GM19328 (cell line): ENCODE measurements around the gene ZNF385D.

Source experiments
- ATAC-seq: cut with Tn5 transposase; IDR thresholded peaks from one replicate; pipeline ENCODE4 v1.9.1; 2021; ENCODE audit warnings: mild to moderate bottlenecking, moderate library complexity; ENCODE audit not compliant: unreplicated experiment

Gene ZNF385D

DNA sequence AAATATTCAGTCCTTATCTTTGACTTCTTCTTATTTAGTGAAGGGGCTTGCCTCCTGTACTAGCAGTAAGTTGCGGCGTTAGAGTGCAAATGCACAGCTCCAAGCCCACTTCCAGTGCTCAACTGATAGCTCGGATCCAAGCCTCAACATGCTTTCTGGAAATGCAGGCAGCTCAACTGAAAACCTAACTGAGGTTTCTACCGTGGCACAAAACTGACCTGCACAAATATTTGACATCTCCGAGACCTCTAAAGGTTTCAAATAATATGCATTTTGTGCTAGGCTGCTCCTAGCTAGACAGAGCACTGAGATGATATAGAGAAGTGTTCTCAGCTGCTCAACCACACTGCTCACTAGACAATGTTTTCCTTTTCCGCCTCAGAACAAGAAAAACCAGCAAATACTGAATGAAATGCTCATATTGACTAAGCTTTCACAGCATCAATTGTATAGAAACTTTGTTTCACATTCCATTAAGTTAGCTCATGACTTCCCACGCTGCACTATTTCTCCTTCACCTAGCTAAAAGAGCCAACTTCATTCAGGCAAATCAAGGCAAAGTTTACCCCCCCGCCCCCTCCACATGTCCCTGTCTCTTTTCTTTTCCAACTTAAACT, 822 bp downstream of the ZNF385D start:
- ATAC-seq, result no peak

DNA sequence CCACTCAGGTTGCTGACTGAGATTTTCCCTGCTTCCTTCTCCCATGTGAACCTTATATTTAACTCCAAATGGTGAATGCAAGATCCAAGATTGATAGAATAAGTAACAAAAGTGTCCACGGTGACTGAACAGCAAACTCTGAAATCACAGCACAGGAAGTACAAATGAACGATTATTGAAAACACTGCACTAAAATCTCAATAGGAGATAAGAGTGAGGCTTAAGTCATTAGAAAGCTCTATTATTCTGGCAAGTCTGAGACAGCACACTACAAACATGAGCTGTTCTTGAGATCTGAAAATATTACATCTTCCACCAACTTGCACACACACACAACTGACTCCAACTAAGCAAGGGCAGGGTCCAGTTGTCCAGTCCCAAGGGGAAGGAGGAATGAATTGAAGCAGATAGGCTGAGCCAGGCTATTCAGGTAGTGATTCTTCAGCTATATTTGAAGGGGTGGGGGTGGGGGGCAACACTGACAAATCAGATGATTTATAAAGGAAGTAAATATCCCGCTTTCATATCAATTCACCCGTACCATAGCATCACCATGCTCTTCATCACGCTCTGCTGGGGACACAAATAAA, 2.9 kb downstream of the ZNF385D start:
- ATAC-seq, result no peak

DNA sequence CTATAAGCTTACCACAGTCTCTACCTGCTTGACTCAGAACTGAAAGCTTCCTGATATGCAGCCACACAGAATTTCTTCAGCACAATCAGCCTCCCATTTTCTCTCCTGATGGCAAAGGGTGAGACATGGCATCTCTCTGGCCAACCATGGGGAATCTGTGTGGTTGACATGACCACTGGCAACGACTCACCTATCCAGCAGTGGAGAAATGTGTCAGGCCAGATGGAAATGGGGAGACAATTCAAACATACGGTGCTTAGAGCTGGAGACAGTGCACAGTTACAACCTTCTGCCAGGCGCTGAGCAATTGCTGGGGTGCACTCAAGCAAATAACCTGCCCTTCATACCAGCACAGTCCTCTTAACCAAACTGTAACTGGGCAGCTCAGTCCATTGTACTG, 3.6 kb downstream of the ZNF385D start:
- ATAC-seq, result no peak

DNA sequence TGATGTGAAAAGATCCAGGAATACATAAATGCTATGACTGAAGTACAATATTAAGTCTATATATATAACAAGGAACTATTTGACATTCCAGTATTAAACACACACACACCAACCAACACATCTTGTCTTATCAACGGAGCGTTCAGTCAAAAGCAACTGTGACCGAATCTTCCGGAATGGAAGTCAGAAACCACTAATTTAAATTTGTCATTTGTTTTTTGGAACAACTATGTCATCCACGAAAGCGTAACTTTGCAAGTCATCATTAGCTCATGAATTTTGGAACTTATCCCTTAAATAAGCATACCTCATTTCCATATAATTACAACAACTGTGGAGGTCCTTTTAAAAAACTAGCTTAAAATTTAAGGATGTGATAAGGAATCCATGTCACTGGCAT, 5.0 kb downstream of the ZNF385D start:
- ATAC-seq, result no peak

DNA sequence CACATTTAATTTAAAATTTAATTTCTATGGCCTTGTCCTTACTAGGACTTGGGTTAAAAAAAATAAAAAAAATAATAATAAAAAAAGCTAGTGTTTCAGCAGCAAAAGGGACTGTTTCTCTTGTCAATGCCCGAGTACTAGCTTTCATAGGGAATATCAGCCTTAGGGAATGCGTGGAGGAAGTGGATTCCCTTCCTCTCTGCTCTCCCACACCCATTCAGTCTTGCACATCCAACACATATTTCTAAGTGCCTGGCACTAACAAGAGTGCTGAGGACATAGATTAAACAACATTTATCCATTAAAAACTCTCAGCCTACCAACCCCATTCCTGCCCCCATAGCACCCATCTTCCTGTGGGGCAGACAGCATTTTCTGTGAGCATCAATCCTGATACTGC, 6.2 kb downstream of the ZNF385D start:
- no peak for ATAC-seq

DNA sequence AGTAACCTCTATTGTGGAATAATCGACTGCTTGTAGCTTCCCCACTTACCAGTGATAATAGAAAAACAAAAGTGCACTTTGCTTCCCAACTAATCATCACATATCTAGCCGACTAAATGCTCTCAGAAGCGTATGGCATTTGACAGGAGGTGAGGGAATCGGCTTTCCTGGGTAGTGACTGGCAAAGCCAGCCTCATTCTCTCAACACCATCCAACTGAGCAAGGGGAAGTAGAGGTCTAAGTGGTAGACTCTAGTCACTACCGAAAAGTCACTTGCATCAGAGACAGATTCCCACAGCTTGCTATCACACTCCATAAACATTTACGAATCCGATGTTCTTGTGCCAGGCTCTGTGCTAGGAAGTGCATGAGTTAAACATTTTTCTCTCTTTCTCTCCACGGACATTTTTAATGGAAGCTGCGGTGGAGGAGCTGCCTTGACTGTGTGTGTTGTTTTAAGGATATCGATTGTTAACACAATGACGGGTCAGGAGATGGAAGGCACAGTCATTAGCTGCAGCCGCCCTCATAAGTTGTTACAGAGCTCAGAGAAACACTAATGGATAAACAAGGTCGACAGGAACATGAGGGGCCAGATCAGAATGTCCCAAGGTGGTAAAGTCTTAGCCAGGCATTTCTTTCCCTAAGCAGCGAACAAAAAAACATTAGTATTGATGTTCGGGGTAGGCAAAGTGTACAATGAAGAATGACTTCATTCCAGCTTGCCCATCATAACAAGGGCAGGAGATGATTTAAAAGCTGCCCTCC, 11.9 kb downstream of the ZNF385D start:
- ATAC-seq, result no peak

DNA sequence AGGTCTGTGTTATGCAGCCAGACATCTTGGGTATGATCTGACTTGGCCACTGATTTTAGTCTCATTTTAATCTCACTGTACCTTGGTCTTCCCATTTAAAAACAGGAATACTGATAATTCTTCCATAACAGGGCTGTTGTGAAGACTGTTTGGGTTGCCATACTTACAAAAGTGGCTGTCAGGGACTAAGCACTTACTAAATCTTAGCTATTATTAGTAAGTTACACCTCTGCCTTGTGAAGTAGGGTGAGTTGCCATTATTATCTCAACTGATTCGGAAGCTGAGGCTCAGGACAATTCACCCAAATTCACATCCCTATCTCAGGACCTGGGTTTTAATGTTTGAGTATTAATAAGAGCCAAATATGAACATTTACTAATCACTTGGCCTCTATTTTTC, 12.7 kb downstream of the ZNF385D start:
- no peak for ATAC-seq

DNA sequence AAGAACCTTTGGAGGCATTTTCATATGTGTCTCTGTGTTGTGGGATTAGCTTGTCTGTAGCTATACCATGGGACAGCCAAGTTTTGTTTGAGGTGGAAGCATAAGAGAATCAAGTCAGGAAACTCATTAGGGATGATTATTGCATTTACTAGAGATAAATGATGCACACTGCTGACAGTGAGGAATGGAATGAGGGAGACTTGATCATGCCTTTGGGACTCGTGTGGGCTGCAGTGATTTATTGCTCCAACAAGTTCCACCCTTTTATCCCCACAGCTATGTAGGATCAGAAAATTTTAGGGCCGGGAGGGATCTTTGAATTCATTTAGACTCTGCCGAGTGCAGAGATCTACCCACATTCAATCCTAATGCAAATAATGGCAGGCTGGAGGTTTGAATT, 16.3 kb downstream of the ZNF385D start:
- ATAC-seq, result no peak

DNA sequence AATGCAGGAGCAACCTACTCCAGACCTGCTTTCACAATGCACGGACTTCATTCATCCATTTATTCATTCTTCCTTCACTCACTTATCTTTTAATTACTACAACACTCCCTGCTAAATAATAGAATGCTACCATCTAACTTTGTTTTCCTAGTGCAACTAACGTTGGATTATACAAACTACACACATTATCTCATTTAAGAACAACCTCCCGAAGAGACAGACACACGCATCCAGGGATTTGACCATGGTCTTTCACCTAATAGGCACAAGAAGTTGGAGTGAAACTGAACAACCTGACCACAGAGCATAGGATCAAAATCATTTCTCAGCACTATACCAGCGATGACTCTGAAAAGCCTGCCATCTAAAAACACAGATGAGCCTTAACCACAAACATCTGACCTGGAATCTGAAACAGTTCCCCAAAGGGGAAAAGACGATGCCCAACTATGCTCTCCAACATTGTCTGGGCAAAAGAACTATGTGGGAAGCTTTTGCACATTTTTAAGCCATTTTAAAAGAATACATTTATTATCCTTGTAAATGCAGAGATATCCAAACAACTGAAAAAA, 21.0 kb downstream of the ZNF385D start:
- ATAC-seq, result no peak

DNA sequence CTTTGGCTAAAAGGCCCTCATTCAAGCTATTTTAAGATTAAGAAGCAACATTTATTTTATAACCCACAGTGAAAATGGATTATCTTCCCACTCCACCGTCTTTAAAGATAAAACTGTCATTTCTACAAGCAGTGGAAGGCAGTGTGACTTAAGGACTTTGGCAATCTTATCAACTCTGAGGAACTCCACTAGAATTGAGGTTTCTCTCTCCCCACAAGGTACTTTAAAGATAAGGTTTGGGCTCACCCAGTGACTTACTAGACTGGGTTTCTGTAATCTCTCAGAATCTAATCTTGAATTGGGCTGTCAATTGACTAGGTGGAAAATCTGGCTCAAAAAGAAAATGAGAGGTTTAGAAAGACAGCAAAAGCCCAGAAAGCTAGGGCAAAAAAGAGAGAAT, 21.7 kb downstream of the ZNF385D start:
- ATAC-seq, result no peak

DNA sequence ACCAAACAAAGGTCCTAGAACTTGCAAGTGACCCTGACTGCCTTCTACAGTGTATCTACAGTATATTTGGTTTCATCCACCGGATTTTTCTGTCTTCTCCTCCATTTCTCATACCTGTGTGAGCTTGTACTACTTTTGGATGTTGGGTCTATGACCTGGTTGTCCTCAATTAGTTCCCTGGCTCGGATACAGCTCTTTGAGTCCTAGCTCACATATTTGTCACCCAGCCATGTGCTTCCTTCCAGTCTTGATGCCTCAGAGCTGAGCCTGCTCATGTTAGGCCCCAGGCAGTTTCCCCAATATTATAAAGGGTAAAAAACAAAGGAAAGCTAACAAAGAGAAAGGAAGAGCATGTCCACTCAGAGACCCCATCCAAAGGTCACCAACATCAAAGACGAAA, 28.2 kb downstream of the ZNF385D start:
- ATAC-seq, result no peak

DNA sequence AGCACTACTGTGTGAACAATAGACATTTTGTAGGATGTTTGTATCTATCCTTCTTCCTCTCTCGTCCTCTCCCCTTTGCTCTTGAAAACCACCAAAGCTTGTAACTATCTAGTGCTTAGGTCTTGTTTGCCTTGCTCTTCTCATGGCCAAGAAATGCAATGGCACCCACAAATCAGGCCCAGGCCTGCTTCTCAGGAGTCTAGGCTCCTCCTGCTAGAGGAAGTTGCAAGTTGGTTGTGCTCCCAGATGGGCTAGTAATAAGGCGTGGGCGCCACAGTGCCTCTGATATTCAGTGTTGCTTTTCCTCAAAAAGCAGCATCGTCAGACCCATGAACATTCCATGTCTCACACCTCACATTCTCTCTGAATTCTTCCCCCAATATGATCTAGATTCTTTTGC, 28.7 kb downstream of the ZNF385D start:
- no peak for ATAC-seq

DNA sequence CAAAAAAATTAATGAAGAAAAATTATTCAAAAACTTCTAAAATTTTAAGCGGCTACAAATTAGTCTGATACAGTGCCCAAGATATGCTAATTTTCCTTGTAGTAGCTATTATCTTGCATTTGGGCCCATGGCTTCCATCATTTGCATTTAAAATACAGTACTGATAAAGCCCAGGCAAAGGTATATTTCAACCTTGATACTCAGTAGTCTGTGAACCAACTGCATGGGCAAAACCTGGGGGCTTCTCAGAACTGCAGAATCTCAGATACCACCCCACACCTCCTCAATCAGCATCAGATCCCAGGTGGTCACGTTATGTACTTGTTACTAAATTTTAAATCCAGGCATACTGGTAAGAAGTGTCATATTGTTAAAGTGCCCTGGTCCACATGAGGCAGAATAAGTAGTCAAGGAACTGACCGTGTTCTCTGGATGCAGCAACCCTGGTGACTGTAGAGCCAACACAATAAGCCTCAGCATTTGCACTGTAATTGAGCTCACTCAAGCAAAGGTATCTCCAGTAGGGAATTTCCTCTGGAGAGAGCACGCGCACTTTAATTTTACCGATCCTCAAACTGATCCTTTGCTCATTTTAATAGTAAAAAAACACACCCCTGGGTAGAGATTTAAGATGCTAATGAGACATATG, 31.9 kb downstream of the ZNF385D start:
- no peak for ATAC-seq

DNA sequence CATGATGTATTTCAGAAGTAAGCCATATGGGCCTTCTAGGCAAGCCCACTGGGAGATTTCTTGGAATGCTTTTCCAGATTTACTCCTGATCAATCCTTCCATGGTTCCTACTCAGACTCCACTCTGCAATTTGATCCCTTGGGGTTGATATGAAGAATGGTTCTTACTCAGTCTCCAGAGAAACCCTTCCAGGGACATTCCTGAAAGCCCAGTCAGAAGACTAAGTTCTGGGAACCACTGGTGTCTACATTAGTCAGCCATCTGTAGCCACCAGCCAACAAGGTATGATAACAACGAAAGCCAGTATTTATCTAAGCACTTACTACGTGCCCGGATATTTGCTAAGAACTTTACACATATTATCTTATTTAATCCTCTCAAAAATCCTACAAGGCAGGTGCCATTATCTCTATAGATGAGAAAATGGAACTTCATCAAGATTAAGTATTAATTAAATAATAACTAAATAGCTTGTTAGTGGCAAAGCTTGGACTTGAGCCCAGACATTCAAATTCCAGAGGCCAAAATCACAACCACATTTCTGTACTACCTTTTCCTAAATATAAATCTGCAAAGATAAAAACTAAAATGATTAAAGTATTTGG, 32.7 kb downstream of the ZNF385D start:
- ATAC-seq, result no peak

DNA sequence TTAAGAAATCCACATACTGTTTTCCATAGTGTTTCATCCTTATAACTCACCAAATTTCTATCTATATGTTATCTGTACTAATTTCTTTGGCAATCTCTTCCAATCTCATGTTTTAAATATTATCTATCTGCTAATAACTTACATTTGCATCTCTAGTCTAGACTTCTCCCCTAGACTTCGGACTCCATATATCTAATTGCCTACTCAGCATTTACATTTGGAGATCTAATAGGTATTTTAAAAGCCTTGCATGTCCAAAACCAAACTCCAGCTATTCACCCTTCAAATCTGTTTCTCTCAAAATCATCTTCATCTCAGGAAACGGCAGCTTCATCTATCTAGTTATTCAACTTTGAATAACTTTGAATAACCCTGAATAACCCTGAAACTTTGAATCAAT, 35.3 kb downstream of the ZNF385D start:
- no peak for ATAC-seq

DNA sequence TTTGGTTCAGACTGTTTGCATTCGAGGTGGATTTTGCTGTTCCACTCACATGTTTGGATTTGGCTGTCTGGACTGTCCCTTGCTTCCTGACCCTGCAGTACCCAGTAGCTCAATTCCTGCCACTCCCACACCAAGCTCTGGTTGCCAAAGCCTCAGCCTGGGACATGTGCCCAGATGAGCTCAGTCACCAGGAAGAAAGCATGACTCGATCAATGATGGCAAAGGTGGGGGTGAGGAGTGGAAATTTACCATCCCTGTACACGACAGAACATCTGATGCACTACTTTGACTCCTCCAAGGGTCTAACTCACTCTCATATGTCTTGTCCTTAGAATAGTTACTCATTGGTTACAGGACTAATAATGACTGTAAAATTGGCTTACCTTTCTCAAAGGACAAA, 45.2 kb downstream of the ZNF385D start:
- ATAC-seq, result no peak

DNA sequence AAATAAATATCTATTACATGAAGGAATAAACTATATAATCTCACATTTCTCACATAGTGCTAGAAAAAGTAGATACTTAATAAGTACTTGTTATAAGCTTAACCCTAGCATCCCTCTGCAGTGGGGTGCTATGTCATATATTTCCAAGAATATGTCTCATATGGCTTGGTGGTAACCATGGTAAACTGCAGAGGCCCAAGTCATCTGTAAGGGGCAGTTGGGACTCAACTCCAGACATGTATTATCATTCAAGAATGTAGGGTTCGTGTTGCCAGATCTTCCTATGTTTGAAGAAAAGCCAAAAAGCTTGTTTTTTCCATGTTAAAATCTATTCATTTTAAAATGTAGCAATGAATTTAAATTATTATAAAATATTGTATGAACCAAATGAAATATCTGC, 46.2 kb downstream of the ZNF385D start:
- no peak for ATAC-seq

DNA sequence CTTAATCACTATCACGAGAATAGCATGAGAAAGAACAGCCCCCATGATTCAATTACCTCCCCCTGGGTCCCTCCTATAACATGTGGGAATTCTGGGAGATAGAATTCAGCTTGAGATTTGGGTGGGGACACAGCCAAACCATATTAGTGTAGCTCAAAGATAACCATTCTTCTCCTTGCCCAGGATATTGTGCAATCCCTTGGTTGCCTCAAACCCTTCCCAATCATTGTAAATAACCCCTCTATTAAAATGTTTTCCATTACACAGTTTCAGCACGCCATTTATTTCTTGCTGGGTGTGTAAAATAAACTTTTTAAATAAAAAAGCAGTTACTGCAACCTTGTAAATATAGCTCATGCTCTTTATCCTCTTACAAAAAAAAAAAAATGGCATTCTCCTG, 47.7 kb downstream of the ZNF385D start:
- no peak for ATAC-seq

DNA sequence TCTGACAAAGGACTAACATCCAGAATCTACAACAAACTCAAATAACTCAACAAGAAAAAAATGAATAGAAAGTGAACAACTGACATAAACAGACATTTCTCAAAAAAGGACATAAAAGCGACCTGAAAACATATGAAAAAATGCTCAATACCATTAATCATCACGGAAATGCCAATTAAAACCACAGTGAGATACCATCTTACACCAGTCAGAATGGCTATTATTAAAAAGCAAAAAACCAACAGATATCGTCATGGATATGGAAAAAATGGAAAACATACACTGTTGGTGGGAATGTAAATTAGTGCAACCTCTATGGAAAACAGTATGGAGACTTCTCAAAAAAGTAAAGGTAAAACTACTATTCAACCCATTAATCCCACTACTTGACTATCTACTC, 53.3 kb downstream of the ZNF385D start:
- ATAC-seq, result no peak

DNA sequence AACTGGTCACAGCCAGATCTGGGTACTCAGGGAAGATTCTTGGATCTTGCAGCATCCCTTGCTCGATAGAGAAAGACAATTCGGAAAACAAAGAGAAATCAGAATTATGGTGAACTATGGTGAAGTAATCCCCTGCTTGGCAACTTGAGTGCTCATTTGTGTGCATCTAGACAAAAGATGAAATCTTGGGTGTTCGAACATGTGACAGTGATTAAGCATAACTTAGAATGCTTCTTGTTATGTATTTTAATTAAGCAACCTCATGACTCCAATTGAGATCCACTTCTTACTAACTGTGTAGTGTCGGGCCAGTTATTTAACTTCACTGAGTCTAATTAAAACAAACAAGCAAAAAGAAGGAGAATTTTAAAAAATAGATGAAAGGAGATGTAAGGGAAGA, 56.5 kb downstream of the ZNF385D start:
- no peak for ATAC-seq

DNA sequence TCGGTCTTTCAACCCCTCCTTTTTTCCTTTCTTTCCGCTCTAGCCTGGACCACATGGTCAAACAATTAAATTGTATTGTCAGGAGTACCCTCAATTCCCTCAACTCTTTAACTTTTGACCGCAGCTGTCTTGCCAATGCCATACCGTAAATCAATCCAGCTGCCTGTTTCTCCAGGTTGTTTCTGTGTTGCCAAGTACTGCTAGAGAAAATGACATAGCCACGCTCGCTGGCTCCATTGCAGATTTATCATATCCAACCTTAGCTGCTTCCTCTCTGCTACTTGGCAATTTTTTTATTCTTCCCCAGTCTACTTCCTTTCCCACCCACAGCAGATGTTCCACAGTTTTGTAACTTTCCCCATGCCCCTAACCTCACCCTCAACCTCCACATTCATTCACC, 60.0 kb downstream of the ZNF385D start:
- no peak for ATAC-seq
